ENCODE results near the gene OR10AD1. TPM values are rescaled to one million over a fixed set of nuclear protein-coding genes. Genes with fewer than 3 reads are reported as not detected.

Gene OR10AD1
- total RNA-seq, 4 donors from 2014 or later: not detected

- no peak for TF ChIP-seq POLR2A (IDR thresholded peaks at IDR 0.05)
- peaks cover 0 to 4% (median 0%) of the 10 kb centered on the region in 3 donors for H3K36me3 ChIP-seq
- peaks cover 0 to under 1% (median 0%) of the 10 kb centered on the region in 4 donors for H3K9me3 ChIP-seq
- no peak for DNase-seq
- peaks cover 0 to 5% (median 1%) of the 10 kb centered on the region in 4 donors for H3K4me1 ChIP-seq
- no peak overlapping the region for H3K4me3 ChIP-seq
- no peaks in the 10 kb centered on the region for H3K27me3 ChIP-seq
- H3K27ac ChIP-seq: no peak overlapping the region
Observed at GRCh38 chr12:48201091-48201490, 2.0 kb downstream of the OR10AD1 start.

GRCh38 chr12:48199774-48200221 is 3.3 kb downstream of the OR10AD1 start:
- Histone ChIP-seq H3K27ac (peak overlapping the region; percentile 92 to 99 (median 98)), H3K36me3 (peaks cover 0 to 3% (median 0%) of the 10 kb centered on the region in 3 donors), H3K27me3 (no peaks in the 10 kb centered on the region), H3K9me3 (no peaks in the 10 kb centered on the region), H3K4me3 (no peak overlapping the region), H3K4me1 (peaks cover 0 to 5% (median 1%) of the 10 kb centered on the region in 4 donors)
- TF ChIP-seq CTCF (IDR thresholded peaks at IDR 0.05): no peak
- no peak for TF ChIP-seq POLR2A (IDR thresholded peaks at IDR 0.05)
- DNase-seq: no peak

GRCh38 chr12:48198985-48199384 is 4.1 kb downstream of the OR10AD1 start:
- Histone ChIP-seq H3K27me3 (no peaks in the 10 kb centered on the region), H3K27ac (peak overlapping the region; percentile 92 to 99 (median 98)), H3K4me1 (peaks cover 0 to 5% (median 1%) of the 10 kb centered on the region in 4 donors), H3K9me3 (no peaks in the 10 kb centered on the region), H3K36me3 (no peaks in the 10 kb centered on the region), H3K4me3 (peak overlapping the region; percentile 61 to 91 (median 70))
- TF ChIP-seq POLR2A (IDR thresholded peaks at IDR 0.05) (no peak), CTCF (IDR thresholded peaks at IDR 0.05) (no peak)
- DNase-seq: no peak

- peak overlapping the region; percentile 61 to 91 (median 70) for H3K4me3 ChIP-seq
- H3K9me3 ChIP-seq: no peaks in the 10 kb centered on the region
- TF ChIP-seq CTCF (IDR thresholded peaks at IDR 0.05): no peak
- no peak for TF ChIP-seq POLR2A (IDR thresholded peaks at IDR 0.05)
- H3K4me1 ChIP-seq: peaks cover 0 to 5% (median 1%) of the 10 kb centered on the region in 4 donors
- H3K36me3 ChIP-seq: no peaks in the 10 kb centered on the region
- DNase-seq: peak in 2 of 3 donors; percentile 30 to 64
- H3K27me3 ChIP-seq: no peaks in the 10 kb centered on the region
- H3K27ac ChIP-seq: peak overlapping the region; percentile 92 to 99 (median 98)
Observed at GRCh38 chr12:48198672-48198971, 4.5 kb downstream of the OR10AD1 start.

GRCh38 chr12:48197971-48198671 is 5.0 kb downstream of the OR10AD1 start:
- H3K4me1 ChIP-seq: peaks cover 0 to 5% (median 1%) of the 10 kb centered on the region in 4 donors
- peak in 1 of 6 experiments; percentile 0 for TF ChIP-seq CTCF (IDR thresholded peaks at IDR 0.05)
- TF ChIP-seq POLR2A (IDR thresholded peaks at IDR 0.05): peak; percentile 96 to 99
- peak; percentile 96 to 99 (median 97) for DNase-seq
- H3K27me3 ChIP-seq: no peaks in the 10 kb centered on the region
- H3K27ac ChIP-seq: peak overlapping the region; percentile 92 to 99 (median 98)
- peak overlapping the region; percentile 61 to 91 (median 70) for H3K4me3 ChIP-seq
- no peaks in the 10 kb centered on the region for H3K9me3 ChIP-seq
- H3K36me3 ChIP-seq: no peaks in the 10 kb centered on the region

GRCh38 chr12:48197549-48197970 is 5.5 kb downstream of the OR10AD1 start:
- Histone ChIP-seq H3K9me3 (no peaks in the 10 kb centered on the region), H3K4me1 (peaks cover 0 to 5% (median 1%) of the 10 kb centered on the region in 4 donors), H3K27ac (peak overlapping the region; percentile 92 to 99 (median 98)), H3K4me3 (peak overlapping the region; percentile 61 to 91 (median 70)), H3K36me3 (no peaks in the 10 kb centered on the region), H3K27me3 (no peaks in the 10 kb centered on the region)
- TF ChIP-seq CTCF (IDR thresholded peaks at IDR 0.05) (peak; percentile 20 to 78 (median 58)), POLR2A (IDR thresholded peaks at IDR 0.05) (no peak)
- DNase-seq: no peak

Measured in Peyer's patch (tissue), 4 donors.